GM12878 (cell line): Measurements from ENCODE around the gene SRGAP2C.
"Not testable (repeated sequence)": the region's sequence is repeated elsewhere in the genome, so short reads cannot be mapped to it uniquely, and the experiment has no call there.

ENCODE experiments used
- ETV6 ChIP-seq, 2 experiments: fragments of 450-650 bp in 1 of 2; IDR thresholded peaks in 1 of 2; conservative IDR thresholded peaks in 1 of 2; 2 replicates each; pipeline ENCODE4 v1.6.1; 2014; ENCODE audit warnings: antibody characterized with exemption in 1 of 2, borderline replicate concordance in 1 of 2, low read depth in 1 of 2, mild to moderate bottlenecking in 1 of 2, moderate library complexity in 1 of 2
- MYC ChIP-seq: IDR thresholded peaks from 2 replicates; pipeline ENCODE4 v1.6.1; 2011; ENCODE audit warnings: mild to moderate bottlenecking, low read length, moderate library complexity, inconsistent platforms; ENCODE audit not compliant: insufficient read depth, insufficient replicate concordance, insufficient read length, severe bottlenecking
- POLR2A ChIP-seq: IDR thresholded peaks from 2 replicates; pipeline ENCODE4 v1.6.1; 2011; ENCODE audit warnings: low read depth, mild to moderate bottlenecking, low read length
- POLR2AphosphoS2 ChIP-seq: IDR thresholded peaks from 2 replicates; pipeline ENCODE4 v1.6.1; 2011; ENCODE audit warnings: low read depth, mild to moderate bottlenecking, low read length, improper control_type of control experiment, moderate library complexity
- POU2F2 ChIP-seq: IDR thresholded peaks from 3 replicates; pipeline ENCODE4 v1.6.1; 2011; ENCODE audit warnings: low read depth, mild to moderate bottlenecking, low read length, borderline replicate concordance
- RAD51 ChIP-seq: fragments of 450-650 bp; IDR thresholded peaks from 2 replicates; pipeline ENCODE4 v1.6.1; 2016; ENCODE audit warnings: moderate library complexity, mild to moderate bottlenecking, inconsistent platforms
- SIN3A ChIP-seq: IDR thresholded peaks from 2 replicates; pipeline ENCODE4 v1.6.1; 2012; ENCODE audit warnings: low read depth, low read length, improper control_type of control experiment
- YY1 ChIP-seq: IDR thresholded peaks from 2 replicates; pipeline ENCODE4 v1.6.1; 2011; ENCODE audit warnings: low read depth, mild to moderate bottlenecking, low read length
- TF ChIP-seq, protein P1 (sequence below): IDR thresholded peaks from 2 replicates; pipeline ENCODE4 v1.6.1; 2012; ENCODE audit warnings: low read length, inconsistent platforms
- TF ChIP-seq, protein P2 (sequence below): fragments of 150-350 bp; IDR thresholded peaks from 2 replicates; pipeline ENCODE4 v1.6.1; 2014; ENCODE audit warnings: mild to moderate bottlenecking, low read depth, low read length
- TF ChIP-seq, protein P3 (sequence below), 3 experiments: IDR thresholded peaks in 2 of 3; conservative IDR thresholded peaks in 1 of 3; 2 replicates each; pipeline ENCODE4 v1.5.1; 2011; ENCODE audit warnings: low read depth in 3 of 3, low read length in 3 of 3, mild to moderate bottlenecking in 3 of 3, control low read depth in 2 of 3, moderate library complexity in 2 of 3, inconsistent platforms in 1 of 3, mixed read lengths in 1 of 3; ENCODE audit not compliant: control insufficient read depth in 2 of 3, insufficient read depth in 1 of 3; ENCODE audit errors: extremely low read depth in 1 of 3
- TF ChIP-seq, protein P4 (sequence below): IDR thresholded peaks from 2 replicates; pipeline ENCODE4 v1.6.1; 2012; ENCODE audit warnings: low read depth, low read length, improper control_type of control experiment

DNA sequence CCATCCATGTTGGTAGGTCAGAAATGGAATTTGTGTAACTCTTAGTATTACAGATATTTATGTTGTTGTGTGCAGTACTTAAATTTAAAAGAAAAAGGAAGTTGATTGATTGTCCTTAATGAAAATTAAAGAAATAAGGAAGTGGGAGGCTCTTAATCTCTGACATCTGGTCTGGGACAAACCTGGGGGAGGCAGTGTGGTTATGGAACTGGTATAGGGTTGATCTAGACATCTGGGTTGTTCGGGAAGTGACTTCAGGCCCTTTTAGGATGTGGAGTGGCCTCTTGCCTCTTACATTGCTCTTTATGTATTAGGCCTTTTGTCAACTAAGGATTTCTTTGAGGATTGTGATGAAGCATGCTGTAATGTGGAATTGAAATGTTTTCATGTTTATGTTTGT lies 15.5 kb downstream of the SRGAP2C start:
- TF ChIP-seq POLR2A; POU2F2; SIN3A; ETV6 (conservative IDR thresholded peaks at IDR 0.05 in 1 of 2, IDR thresholded peaks at IDR 0.05 in 1 of 2; ENCODE audit: borderline replicate concordance in 1 of 2, low read depth in 1 of 2); POLR2AphosphoS2; YY1; MYC; RAD51: not testable (repeated sequence)
- TF ChIP-seq, protein P1, sequence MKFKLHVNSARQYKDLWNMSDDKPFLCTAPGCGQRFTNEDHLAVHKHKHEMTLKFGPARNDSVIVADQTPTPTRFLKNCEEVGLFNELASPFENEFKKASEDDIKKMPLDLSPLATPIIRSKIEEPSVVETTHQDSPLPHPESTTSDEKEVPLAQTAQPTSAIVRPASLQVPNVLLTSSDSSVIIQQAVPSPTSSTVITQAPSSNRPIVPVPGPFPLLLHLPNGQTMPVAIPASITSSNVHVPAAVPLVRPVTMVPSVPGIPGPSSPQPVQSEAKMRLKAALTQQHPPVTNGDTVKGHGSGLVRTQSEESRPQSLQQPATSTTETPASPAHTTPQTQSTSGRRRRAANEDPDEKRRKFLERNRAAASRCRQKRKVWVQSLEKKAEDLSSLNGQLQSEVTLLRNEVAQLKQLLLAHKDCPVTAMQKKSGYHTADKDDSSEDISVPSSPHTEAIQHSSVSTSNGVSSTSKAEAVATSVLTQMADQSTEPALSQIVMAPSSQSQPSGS = not testable (repeated sequence)
- TF ChIP-seq, protein P2, sequence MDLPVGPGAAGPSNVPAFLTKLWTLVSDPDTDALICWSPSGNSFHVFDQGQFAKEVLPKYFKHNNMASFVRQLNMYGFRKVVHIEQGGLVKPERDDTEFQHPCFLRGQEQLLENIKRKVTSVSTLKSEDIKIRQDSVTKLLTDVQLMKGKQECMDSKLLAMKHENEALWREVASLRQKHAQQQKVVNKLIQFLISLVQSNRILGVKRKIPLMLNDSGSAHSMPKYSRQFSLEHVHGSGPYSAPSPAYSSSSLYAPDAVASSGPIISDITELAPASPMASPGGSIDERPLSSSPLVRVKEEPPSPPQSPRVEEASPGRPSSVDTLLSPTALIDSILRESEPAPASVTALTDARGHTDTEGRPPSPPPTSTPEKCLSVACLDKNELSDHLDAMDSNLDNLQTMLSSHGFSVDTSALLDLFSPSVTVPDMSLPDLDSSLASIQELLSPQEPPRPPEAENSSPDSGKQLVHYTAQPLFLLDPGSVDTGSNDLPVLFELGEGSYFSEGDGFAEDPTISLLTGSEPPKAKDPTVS = not testable (repeated sequence)
- TF ChIP-seq, protein P3, sequence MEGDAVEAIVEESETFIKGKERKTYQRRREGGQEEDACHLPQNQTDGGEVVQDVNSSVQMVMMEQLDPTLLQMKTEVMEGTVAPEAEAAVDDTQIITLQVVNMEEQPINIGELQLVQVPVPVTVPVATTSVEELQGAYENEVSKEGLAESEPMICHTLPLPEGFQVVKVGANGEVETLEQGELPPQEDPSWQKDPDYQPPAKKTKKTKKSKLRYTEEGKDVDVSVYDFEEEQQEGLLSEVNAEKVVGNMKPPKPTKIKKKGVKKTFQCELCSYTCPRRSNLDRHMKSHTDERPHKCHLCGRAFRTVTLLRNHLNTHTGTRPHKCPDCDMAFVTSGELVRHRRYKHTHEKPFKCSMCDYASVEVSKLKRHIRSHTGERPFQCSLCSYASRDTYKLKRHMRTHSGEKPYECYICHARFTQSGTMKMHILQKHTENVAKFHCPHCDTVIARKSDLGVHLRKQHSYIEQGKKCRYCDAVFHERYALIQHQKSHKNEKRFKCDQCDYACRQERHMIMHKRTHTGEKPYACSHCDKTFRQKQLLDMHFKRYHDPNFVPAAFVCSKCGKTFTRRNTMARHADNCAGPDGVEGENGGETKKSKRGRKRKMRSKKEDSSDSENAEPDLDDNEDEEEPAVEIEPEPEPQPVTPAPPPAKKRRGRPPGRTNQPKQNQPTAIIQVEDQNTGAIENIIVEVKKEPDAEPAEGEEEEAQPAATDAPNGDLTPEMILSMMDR (IDR thresholded peaks at IDR 0.05 in 2 of 3, conservative IDR thresholded peaks at IDR 0.05 in 1 of 3; ENCODE audit: control insufficient read depth in 2 of 3, extremely low read depth in 1 of 3, insufficient read depth in 1 of 3, low read depth in 3 of 3, low read length in 3 of 3) = not testable (repeated sequence)
- TF ChIP-seq, protein P4, sequence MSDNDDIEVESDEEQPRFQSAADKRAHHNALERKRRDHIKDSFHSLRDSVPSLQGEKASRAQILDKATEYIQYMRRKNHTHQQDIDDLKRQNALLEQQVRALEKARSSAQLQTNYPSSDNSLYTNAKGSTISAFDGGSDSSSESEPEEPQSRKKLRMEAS = not testable (repeated sequence)
